ENCODE measurements around the gene PEX26. TPM values are rescaled to one million over a fixed set of nuclear protein-coding genes. Genes with fewer than 3 reads are reported as not detected.

PEX26 gene
- total and polyA plus RNA-seq, 2 donors (not counting 3 experiments of a cell fraction or from before 2014, with no cell fraction given): 25.6 to 44.4 TPM

- POLR2A ChIA-PET: no interaction called here
- Histone ChIP-seq H2AFZ (ENCODE audit: low read depth, low read length) (no peak overlapping the region), H3K4me1 (ENCODE audit: control insufficient read depth, extremely low read depth, insufficient read depth, low read length) (peaks cover 19% of the 10 kb centered on the region), H4K20me1 (replicated peaks; ENCODE audit: control insufficient read depth, extremely low read depth, insufficient read depth, low read length) (no peaks in the 10 kb centered on the region), H3K27me3 (ENCODE audit: control insufficient read depth in 2 of 2, insufficient read depth in 2 of 2, low read length in 2 of 2) (no peaks in the 10 kb centered on the region), H3K4me3 (replicated peaks in 1 of 3; ENCODE audit: insufficient read depth in 1 of 3, low read depth in 1 of 3, low read length in 3 of 3) (no peak overlapping the region), H3K9me1 (replicated peaks; ENCODE audit: control insufficient read depth, extremely low read depth, insufficient read depth, low read length) (no peaks in the 10 kb centered on the region), H3K9me3 (replicated peaks; ENCODE audit: control insufficient read depth, insufficient read depth, low read length) (no peaks in the 10 kb centered on the region), H3K27ac (ENCODE audit: insufficient read depth, low read depth, low read length) (no peak overlapping the region), H3K79me2 (ENCODE audit: control insufficient read depth, insufficient read depth, low read length) (no peaks in the 10 kb centered on the region), H3K36me3 (ENCODE audit: control insufficient read depth in 2 of 2, extremely low read depth in 1 of 2, insufficient read depth in 2 of 2, low read length in 2 of 2) (no peaks in the 10 kb centered on the region), H3K4me2 (ENCODE audit: insufficient read depth, low read length) (no peak overlapping the region), H3K9ac (replicated peaks; ENCODE audit: extremely low read depth, insufficient read depth, low read length) (no peak overlapping the region)
- intact Hi-C loops (cut with micrococcal nuclease): no loop called here
- DNase-seq (ENCODE audit: low read depth, low spot score) (no peak), FAIRE-seq (no peak)
- no TSS peak for BruUV-seq (replicated peaks)
- dilution Hi-C loops (cut with MboI; ENCODE audit: extremely low pct_ligation_motif_present, low sequenced_read_pairs): no loop called here
- CTCF ChIA-PET: interaction anchor here (0.6 to 1.0 kb wide), 2 partner anchors 12 to 285 kb away, joined by 3 read pairs; no protein-coding TSS in a partner anchor
- TF ChIP-seq MAX (IDR thresholded peaks at IDR 0.05; ENCODE audit: insufficient read depth, insufficient read length) (no peak), JUN (IDR thresholded peaks at IDR 0.05; ENCODE audit: borderline replicate concordance, insufficient read depth, insufficient read length, low read depth) (no peak), FOS (IDR thresholded peaks at IDR 0.05; ENCODE audit: borderline replicate concordance, insufficient read depth, low read length) (no peak), POLR2A (IDR thresholded peaks at IDR 0.05; ENCODE audit: low read depth, low read length) (no peak), MYC (IDR thresholded peaks at IDR 0.05; ENCODE audit: low read depth, low read length) (no peak), POLR2AphosphoS5 (IDR thresholded peaks at IDR 0.05; ENCODE audit: insufficient read depth, low read depth, low read length) (no peak), EZH2 (IDR thresholded peaks at IDR 0.05; ENCODE audit: borderline replicate concordance, low read depth, low read length, severe bottlenecking) (no peak), CTCF (IDR thresholded peaks at IDR 0.05; ENCODE audit: extremely low read depth in 1 of 2, insufficient read depth in 1 of 2, low read depth in 1 of 2, low read length in 2 of 2) (no peak), GATA2 (IDR thresholded peaks at IDR 0.05; ENCODE audit: insufficient read depth, insufficient read length, low read depth, low read length) (no peak)
Measured at GRCh38 chr22:18114976-18115652, 37.3 kb downstream of the PEX26 start.

Data from endothelial cell of umbilical vein (primary cell).